ENCODE data around the gene CTNNA3. TPM values are rescaled to one million over a fixed set of nuclear protein-coding genes. Genes with fewer than 3 reads are reported as not detected.

Gene CTNNA3
- polyA plus RNA-seq, 1 donor from 2014 or later = 0.14 TPM

GRCh38 chr10:66760941-66761340 is 935.1 kb downstream of the CTNNA3 start:
- Histone ChIP-seq H3K9me2 (ENCODE audit: insufficient read depth, low read length) (no peaks in the 10 kb centered on the region), H3K4me2 (ENCODE audit: low read length) (no peak overlapping the region), H3K27me3 (ENCODE audit: insufficient read depth, low read depth, low read length) (no peaks in the 10 kb centered on the region), H3F3A (ENCODE audit: insufficient read depth, low read length, poor library complexity, severe bottlenecking) (no peaks in the 10 kb centered on the region), H3K36me3 (ENCODE audit: insufficient read depth, low read length) (no peaks in the 10 kb centered on the region), H3K9ac (ENCODE audit: low read length) (no peak overlapping the region), H2AFZ (ENCODE audit: low read depth, low read length) (no peak overlapping the region), H3K79me2 (replicated peaks; ENCODE audit: insufficient read depth, low read length) (no peaks in the 10 kb centered on the region), H4K20me1 (ENCODE audit: insufficient read depth) (no peaks in the 10 kb centered on the region), H3K4me3 (ENCODE audit: low read length) (no peak overlapping the region), H3K9me3 (ENCODE audit: low read length) (no peaks in the 10 kb centered on the region), H3K27ac (ENCODE audit: low read length) (no peak overlapping the region)
- TF ChIP-seq, protein P1, sequence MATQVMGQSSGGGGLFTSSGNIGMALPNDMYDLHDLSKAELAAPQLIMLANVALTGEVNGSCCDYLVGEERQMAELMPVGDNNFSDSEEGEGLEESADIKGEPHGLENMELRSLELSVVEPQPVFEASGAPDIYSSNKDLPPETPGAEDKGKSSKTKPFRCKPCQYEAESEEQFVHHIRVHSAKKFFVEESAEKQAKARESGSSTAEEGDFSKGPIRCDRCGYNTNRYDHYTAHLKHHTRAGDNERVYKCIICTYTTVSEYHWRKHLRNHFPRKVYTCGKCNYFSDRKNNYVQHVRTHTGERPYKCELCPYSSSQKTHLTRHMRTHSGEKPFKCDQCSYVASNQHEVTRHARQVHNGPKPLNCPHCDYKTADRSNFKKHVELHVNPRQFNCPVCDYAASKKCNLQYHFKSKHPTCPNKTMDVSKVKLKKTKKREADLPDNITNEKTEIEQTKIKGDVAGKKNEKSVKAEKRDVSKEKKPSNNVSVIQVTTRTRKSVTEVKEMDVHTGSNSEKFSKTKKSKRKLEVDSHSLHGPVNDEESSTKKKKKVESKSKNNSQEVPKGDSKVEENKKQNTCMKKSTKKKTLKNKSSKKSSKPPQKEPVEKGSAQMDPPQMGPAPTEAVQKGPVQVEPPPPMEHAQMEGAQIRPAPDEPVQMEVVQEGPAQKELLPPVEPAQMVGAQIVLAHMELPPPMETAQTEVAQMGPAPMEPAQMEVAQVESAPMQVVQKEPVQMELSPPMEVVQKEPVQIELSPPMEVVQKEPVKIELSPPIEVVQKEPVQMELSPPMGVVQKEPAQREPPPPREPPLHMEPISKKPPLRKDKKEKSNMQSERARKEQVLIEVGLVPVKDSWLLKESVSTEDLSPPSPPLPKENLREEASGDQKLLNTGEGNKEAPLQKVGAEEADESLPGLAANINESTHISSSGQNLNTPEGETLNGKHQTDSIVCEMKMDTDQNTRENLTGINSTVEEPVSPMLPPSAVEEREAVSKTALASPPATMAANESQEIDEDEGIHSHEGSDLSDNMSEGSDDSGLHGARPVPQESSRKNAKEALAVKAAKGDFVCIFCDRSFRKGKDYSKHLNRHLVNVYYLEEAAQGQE (IDR thresholded peaks at IDR 0.05; ENCODE audit: borderline replicate concordance) = no peak
- TF ChIP-seq, protein P2, sequence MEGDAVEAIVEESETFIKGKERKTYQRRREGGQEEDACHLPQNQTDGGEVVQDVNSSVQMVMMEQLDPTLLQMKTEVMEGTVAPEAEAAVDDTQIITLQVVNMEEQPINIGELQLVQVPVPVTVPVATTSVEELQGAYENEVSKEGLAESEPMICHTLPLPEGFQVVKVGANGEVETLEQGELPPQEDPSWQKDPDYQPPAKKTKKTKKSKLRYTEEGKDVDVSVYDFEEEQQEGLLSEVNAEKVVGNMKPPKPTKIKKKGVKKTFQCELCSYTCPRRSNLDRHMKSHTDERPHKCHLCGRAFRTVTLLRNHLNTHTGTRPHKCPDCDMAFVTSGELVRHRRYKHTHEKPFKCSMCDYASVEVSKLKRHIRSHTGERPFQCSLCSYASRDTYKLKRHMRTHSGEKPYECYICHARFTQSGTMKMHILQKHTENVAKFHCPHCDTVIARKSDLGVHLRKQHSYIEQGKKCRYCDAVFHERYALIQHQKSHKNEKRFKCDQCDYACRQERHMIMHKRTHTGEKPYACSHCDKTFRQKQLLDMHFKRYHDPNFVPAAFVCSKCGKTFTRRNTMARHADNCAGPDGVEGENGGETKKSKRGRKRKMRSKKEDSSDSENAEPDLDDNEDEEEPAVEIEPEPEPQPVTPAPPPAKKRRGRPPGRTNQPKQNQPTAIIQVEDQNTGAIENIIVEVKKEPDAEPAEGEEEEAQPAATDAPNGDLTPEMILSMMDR (IDR thresholded peaks at IDR 0.05; ENCODE audit: poor library complexity, severe bottlenecking) = no peak
- no peak for TF ChIP-seq RAD21 (conservative IDR thresholded peaks at IDR 0.05)
- no peak for TF ChIP-seq SMC3 (conservative IDR thresholded peaks at IDR 0.05; ENCODE audit: poor library complexity)
- no peak for TF ChIP-seq EP300 (conservative IDR thresholded peaks at IDR 0.05; ENCODE audit: poor library complexity, severe bottlenecking)
- no peak for TF ChIP-seq EZH2 (IDR thresholded peaks at IDR 0.05; ENCODE audit: borderline replicate concordance, insufficient read depth, low read length, poor library complexity, severe bottlenecking)
- TF ChIP-seq POLR2AphosphoS5 (IDR thresholded peaks at IDR 0.05) = no peak
- no peak for TF ChIP-seq MXI1 (conservative IDR thresholded peaks at IDR 0.05; ENCODE audit: poor library complexity, severe bottlenecking)
- TF ChIP-seq TAF1 (IDR thresholded peaks at IDR 0.05; ENCODE audit: low read depth) = no peak

- no peak overlapping the region for H3K9ac ChIP-seq (ENCODE audit: low read length)
Observed at GRCh38 chr10:66755474-66755873, 940.5 kb downstream of the CTNNA3 start.

More at GRCh38 chr10:66755474-66755873, 940.5 kb downstream of the CTNNA3 start:
- no peaks in the 10 kb centered on the region for H4K20me1 ChIP-seq (ENCODE audit: insufficient read depth)
- H3K4me3 ChIP-seq (ENCODE audit: low read length) = no peak overlapping the region
- H3K27me3 ChIP-seq (ENCODE audit: insufficient read depth, low read depth, low read length) = no peaks in the 10 kb centered on the region
- H3F3A ChIP-seq (ENCODE audit: insufficient read depth, low read length, poor library complexity, severe bottlenecking) = no peaks in the 10 kb centered on the region
- H3K27ac ChIP-seq (ENCODE audit: low read length) = no peak overlapping the region
- no peaks in the 10 kb centered on the region for H3K9me2 ChIP-seq (ENCODE audit: insufficient read depth, low read length)
- H3K9me3 ChIP-seq (ENCODE audit: low read length) = no peaks in the 10 kb centered on the region
- H3K79me2 ChIP-seq (replicated peaks; ENCODE audit: insufficient read depth, low read length) = no peaks in the 10 kb centered on the region
- no peak overlapping the region for H3K4me2 ChIP-seq (ENCODE audit: low read length)
- no peaks in the 10 kb centered on the region for H3K36me3 ChIP-seq (ENCODE audit: insufficient read depth, low read length)
- no peak overlapping the region for H2AFZ ChIP-seq (ENCODE audit: low read depth, low read length)
- TF ChIP-seq POLR2AphosphoS5 (IDR thresholded peaks at IDR 0.05) = no peak
- TF ChIP-seq, protein P2 (IDR thresholded peaks at IDR 0.05; ENCODE audit: poor library complexity, severe bottlenecking) = no peak
- no peak for TF ChIP-seq TAF1 (IDR thresholded peaks at IDR 0.05; ENCODE audit: low read depth)
- no peak for TF ChIP-seq RAD21 (conservative IDR thresholded peaks at IDR 0.05)
- TF ChIP-seq EP300 (conservative IDR thresholded peaks at IDR 0.05; ENCODE audit: poor library complexity, severe bottlenecking) = no peak
- no peak for TF ChIP-seq EZH2 (IDR thresholded peaks at IDR 0.05; ENCODE audit: borderline replicate concordance, insufficient read depth, low read length, poor library complexity, severe bottlenecking)
- no peak for TF ChIP-seq MXI1 (conservative IDR thresholded peaks at IDR 0.05; ENCODE audit: poor library complexity, severe bottlenecking)
- TF ChIP-seq, protein P1 (IDR thresholded peaks at IDR 0.05; ENCODE audit: borderline replicate concordance) = no peak
- TF ChIP-seq SMC3 (conservative IDR thresholded peaks at IDR 0.05; ENCODE audit: poor library complexity) = no peak
